ENCODE measurements around the gene ELK3. TPM values are rescaled to one million over a fixed set of nuclear protein-coding genes. Genes with fewer than 3 reads are reported as not detected.

ELK3 gene
- total RNA-seq, 1 donor from 2014 or later, result 18.9 TPM

GRCh38 chr12:96266238-96266637 lies 72.1 kb downstream of the ELK3 start:
- intact Hi-C loops (cut with DNase I), result no loop called here
- DNase-seq (no peak), ATAC-seq (ENCODE audit: poor library complexity) (no peak)

DNA sequence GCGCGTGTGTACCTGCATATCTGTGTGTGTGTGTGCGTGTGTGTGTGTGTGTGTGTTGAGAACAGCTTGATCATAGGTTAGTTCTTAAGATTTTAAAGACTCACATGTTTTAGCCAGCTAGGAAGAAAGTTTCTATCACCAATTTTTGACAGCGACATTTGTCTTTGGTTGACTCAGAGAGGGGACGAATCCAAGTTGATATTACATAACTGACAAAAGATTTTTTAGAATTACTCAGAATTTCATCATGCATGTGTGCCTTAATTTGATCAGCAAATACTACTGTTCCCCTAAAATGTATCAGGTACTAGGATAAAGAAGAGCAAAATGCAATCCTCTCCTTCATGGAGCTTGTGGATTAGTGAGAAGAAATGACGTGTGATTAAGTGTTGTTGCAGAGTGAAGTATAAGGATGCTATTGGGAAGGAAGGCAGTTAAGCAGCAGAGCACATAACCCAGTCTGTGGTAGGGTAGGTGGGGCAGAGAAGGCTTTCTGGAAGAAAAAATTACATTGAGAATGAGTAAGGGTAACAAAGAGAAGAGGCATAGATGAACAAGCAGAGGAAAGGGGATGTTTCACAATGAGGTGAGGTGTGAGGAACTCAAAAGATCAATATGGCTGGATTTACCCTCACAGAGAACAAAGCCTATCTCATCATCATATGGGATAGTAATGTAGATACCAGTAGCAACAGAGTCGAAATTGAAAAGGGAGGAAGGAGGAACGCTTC lies 77.5 kb downstream of the ELK3 start:
- DNase-seq, result no peak
- intact Hi-C loops (cut with DNase I), result no loop called here
- no peak for ATAC-seq (ENCODE audit: poor library complexity)

DNA sequence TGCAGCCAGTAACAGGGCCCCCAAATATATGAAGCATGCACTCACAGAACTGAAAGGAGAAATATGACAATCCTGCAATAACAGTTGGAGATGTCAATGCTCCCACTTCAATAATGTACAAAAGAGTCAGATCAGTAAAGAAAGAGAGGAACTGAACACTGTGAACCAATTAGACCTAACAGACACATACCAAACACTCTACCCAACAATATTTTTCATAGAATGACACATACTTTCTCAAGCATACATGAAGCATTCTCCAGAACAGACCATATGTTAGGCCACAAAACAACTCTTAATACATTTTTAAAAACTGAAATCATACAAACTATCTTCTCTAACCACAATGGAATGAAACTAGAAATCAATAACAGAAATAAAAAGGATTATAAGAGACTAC lies 80.2 kb downstream of the ELK3 start:
- ATAC-seq (ENCODE audit: poor library complexity) (no peak), DNase-seq (no peak)
- intact Hi-C loops (cut with DNase I), result no loop called here

DNA sequence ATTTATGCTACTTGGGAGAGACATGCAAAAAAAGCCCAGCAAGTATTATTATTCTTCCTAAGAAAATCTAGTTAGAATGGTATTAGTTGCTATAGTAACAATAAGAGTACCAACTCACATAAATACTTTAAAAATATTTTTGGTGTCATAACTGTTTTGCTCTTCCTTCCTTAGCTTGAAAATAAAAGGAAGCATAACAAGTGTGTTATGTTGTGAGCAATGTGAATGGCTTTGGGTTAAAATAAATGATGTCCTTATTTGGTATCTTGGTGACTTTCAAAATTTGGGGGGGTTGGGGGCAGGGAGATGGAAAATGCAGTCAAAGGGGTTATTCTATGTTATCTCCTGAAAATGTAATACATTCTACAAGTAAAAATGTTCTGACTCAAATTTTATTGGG lies 91.0 kb downstream of the ELK3 start:
- DNase-seq (no peak), ATAC-seq (ENCODE audit: poor library complexity) (no peak)
- intact Hi-C loops (cut with DNase I), result no loop called here

GRCh38 chr12:96289067-96289466 lies 94.9 kb downstream of the ELK3 start:
- DNase-seq (no peak), ATAC-seq (ENCODE audit: poor library complexity) (no peak)
- intact Hi-C loops (cut with DNase I), result no loop called here

GRCh38 chr12:96293093-96293492 lies 98.9 kb downstream of the ELK3 start:
- ATAC-seq (ENCODE audit: poor library complexity), result no peak
- intact Hi-C loops (cut with DNase I), result no loop called here
- DNase-seq, result no peak

DNA sequence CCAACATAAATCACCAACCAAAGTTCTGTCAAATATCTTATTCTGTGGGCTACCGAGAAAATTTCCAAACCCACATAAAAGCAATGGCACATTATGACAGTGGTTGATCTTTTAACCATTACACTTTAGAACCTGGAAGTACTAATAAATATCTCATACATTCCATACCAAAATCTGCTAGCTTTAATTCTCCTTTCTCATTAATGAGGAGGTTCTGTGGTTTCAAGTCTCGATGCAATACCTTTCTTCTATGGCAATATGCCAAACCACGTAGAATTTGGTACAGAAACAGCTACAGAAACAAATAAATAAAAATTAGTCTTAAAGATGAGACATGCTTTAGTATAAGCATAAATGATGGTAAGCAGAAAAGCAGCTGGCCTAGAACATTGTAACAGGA lies 100.7 kb downstream of the ELK3 start:
- ATAC-seq (ENCODE audit: poor library complexity) (no peak), DNase-seq (no peak)
- intact Hi-C loops (cut with DNase I), result no loop called here

GRCh38 chr12:96295532-96296160 lies 101.5 kb downstream of the ELK3 start:
- no peak for DNase-seq
- no peak for ATAC-seq (ENCODE audit: poor library complexity)
- intact Hi-C loops (cut with DNase I), result no loop called here

GRCh38 chr12:96297504-96297903 lies 103.3 kb downstream of the ELK3 start:
- ATAC-seq (ENCODE audit: poor library complexity), result no peak
- intact Hi-C loops (cut with DNase I), result no loop called here
- no peak for DNase-seq

- no peak for DNase-seq
- ATAC-seq (ENCODE audit: poor library complexity), result no peak
- intact Hi-C loops (cut with DNase I), result loop anchor here (10.0 kb wide), 1 partner anchor 185 kb away; the partner anchor contains the start of gene CFAP54
Measured at GRCh38 chr12:96300064-96300463, 105.9 kb downstream of the ELK3 start.

DNA sequence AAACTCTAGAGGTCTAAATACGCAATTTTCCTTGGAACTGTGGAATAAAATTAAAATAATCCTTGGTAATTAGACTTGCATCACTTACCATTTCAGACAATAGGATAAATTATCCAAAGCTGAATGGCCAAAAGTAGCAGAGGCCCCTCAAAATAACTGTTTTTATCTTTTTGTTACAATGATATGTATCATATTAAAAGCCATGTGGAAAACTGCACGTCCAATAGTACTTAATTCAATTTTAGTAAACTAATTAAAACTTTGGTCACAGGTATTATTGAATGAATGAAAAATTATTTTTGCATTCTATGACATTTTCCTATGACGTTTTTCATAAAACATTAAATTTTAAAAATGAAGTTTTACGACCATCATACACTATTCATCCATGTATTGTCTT lies 107.6 kb downstream of the ELK3 start:
- intact Hi-C loops (cut with DNase I), result loop anchor here (10.0 kb wide), 1 partner anchor 183 kb away; the partner anchor contains the start of gene CFAP54
- no peak for ATAC-seq (ENCODE audit: poor library complexity)
- DNase-seq, result no peak

- intact Hi-C loops (cut with DNase I), result loop anchor here (10.0 kb wide), 1 partner anchor 182 kb away; the partner anchor contains the start of gene CFAP54
- no peak for ATAC-seq (ENCODE audit: poor library complexity)
Measured at GRCh38 chr12:96302687-96303310, 108.6 kb downstream of the ELK3 start.

DNA sequence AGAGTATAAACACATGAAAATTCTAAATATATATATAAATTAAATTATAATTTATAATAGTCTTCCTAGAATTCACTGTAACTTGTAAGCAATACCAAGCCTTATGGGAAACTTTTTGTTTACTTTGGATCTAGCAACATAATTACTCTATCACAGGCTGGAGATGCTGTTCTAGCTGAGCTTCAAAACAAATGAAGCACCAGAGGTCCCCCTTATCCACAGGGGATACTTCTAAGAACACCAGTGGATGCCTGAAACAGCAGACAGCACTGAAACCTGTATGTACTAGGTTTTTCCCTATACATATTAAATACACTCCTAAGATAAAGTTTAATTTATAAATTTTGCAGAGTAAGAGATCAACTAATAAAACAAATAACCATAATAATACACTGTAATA lies 109.5 kb downstream of the ELK3 start:
- intact Hi-C loops (cut with DNase I), result loop anchor here (10.0 kb wide), 1 partner anchor 181 kb away; the partner anchor contains the start of gene CFAP54
- no peak for DNase-seq
- ATAC-seq (ENCODE audit: poor library complexity), result no peak

More at GRCh38 chr12:96302687-96303310, 108.6 kb downstream of the ELK3 start:
- no peak for DNase-seq

DNA sequence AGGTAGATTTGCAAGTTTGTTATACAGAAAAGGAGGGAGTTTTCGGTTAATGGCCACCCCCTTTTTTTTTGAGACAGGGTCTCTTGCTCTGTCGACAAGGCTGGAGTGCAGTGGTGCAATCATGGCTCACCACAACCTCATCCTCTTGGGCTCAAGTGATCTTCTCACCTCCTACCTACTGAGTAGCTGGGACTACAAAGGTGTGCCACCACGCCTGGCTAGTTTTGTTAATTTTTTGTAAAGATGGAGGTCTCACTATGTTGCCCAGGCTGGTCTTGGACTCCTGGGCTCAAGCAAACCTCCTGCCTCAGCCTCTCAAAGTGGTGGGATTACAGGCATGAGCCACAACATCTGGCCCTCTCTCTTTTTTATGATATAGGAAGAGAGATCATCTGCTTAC lies 111.5 kb downstream of the ELK3 start:
- DNase-seq (no peak), ATAC-seq (ENCODE audit: poor library complexity) (no peak)
- intact Hi-C loops (cut with DNase I), result loop anchor here (10.0 kb wide), 1 partner anchor 179 kb away; the partner anchor contains the start of gene CFAP54

DNA sequence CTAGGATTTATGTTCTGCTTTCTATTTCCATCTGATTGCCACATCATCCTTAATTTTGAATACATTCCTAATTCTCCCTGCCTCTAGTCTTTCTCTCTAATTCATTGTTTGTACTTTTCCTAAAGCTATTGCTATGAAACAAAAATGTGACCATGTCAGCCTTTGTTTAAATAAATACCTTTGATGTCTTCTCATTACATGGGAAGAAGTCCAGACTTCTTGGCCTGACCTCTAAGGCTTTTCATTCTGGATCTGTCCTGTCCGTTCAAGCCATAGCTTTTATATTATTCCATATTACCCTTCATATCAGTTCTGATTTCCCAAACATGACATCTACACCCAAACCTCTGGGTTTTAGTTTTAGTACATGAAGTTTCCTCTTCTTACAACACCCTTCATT lies 114.7 kb downstream of the ELK3 start:
- intact Hi-C loops (cut with DNase I), result loop anchor here (10.0 kb wide), 1 partner anchor 176 kb away; the partner anchor contains the start of gene CFAP54
- DNase-seq, result no peak
- no peak for ATAC-seq (ENCODE audit: poor library complexity)

- ATAC-seq (ENCODE audit: poor library complexity) (no peak), DNase-seq (no peak)
- intact Hi-C loops (cut with DNase I), result no loop called here
Measured at GRCh38 chr12:96310067-96310466, 115.9 kb downstream of the ELK3 start.

DNA sequence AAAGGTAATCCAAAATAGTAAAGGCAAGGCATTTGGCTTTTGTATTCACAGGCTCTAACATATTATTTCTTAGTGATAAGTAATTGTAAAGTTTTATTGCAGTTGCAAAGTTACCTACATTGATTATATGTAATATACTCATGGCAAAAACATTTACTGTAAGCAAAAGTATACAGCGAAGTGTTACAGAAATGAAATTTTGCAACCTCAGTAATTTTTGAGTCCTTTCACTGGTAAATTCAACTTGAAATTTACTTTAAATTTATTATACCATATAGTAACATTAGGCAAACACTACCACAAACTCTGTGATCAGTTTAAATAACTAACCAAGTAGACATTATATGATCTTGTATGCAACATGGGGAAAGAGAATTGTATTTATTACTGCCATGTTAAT lies 117.0 kb downstream of the ELK3 start:
- intact Hi-C loops (cut with DNase I), result no loop called here
- ATAC-seq (ENCODE audit: poor library complexity) (no peak), DNase-seq (no peak)

DNA sequence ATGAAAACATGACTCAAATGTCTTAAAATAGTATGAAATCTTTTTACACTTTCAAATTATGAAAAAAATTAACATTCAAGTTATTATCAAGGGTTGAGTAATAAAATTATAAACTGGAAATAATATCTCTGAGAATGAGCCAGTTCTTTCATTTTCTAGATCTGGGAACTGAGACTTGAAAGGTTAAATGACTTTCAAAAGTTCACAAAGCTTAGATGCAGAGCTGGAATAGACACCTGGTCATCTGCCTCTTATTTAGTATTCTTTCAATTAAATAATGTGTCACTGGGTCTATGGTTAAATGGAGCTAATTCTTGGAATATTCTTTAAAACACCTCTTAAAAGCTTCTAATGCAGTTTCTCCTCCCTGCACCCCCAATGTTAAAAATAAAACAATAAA lies 119.4 kb downstream of the ELK3 start:
- ATAC-seq (ENCODE audit: poor library complexity) (no peak), DNase-seq (no peak)
- intact Hi-C loops (cut with DNase I), result no loop called here

- DNase-seq (no peak), ATAC-seq (ENCODE audit: poor library complexity) (no peak)
- intact Hi-C loops (cut with DNase I), result no loop called here
Measured at GRCh38 chr12:96314723-96315122, 120.5 kb downstream of the ELK3 start.

All from Right ventricle myocardium superior (tissue), 1 donor.